Measurements from ENCODE around the gene HERC5.
"Not testable (repeated sequence)": the region's sequence is repeated elsewhere in the genome, so short reads cannot be mapped to it uniquely, and the experiment has no call there.

The HERC5 gene

DNA sequence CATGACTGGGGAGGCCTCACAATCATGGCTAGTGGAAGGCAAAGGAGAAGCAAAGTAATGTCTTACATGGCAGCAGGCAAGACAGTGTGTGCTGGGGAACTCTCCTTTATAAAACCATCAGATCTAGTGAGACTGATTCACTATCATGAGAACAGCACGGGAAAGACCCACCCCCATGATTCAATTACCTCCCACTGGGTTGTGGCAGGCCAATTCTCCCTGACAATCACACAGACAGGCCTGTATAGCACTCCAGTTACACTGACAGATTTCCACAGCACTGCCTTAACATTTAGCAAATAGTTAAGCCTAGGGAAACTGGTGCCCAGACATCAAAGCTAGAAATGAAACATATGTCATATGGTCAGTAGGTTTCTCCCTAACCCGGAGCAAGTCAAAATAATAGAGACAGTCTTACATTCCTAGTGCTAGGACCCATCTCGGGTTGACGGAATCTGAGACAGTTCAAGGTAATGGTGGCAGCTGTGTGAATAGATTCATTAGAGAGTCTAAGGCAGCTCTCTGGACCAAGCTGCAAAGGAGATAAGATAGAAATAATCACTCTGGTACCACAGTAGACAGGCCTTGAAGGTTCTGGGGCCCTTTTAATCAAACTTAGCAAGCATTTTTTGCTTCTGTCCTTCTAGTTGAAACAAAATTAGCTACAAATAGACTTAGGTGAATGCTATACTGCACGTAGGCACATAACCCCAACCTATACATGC, 9.4 kb upstream of the HERC5 start:
- TF ChIP-seq CTCF (IDR thresholded peaks at IDR 0.05; ENCODE audit: insufficient read depth, low read depth, low read length, missing control alignments) = no peak
- H3K4me3 ChIP-seq (ENCODE audit: low read length) = no peak overlapping the region
- no peak for DNase-seq (ENCODE audit: low read depth)

DNA sequence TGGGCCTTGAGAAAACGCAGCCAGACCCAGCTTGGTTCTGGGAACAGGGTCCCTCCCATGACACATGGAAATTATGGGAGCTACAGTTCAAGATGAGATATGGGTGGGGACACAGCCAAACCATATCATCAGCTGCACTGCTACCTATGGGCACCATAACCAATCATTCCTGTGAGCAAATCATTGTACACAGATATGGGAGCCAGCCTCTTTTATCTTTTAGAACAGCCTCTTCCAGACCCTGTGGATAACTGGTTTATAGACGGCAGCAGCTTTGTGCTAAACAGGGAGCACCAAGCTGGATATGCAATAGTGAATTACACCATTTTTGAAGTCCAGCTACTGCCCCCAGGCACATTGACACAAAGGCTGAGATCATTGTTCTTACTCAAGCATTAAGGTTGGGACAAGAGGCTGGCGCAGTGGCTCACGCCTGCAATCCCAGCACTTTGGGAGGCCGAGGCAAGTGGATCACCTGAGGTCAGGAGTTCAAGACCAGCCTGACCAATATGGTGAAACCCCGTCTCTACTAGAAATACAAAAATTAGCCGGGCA, 8.6 kb upstream of the HERC5 start:
- not testable (repeated sequence) for H3K4me3 ChIP-seq (ENCODE audit: low read length)
- peak; percentile 41 for DNase-seq (ENCODE audit: low read depth)

DNA sequence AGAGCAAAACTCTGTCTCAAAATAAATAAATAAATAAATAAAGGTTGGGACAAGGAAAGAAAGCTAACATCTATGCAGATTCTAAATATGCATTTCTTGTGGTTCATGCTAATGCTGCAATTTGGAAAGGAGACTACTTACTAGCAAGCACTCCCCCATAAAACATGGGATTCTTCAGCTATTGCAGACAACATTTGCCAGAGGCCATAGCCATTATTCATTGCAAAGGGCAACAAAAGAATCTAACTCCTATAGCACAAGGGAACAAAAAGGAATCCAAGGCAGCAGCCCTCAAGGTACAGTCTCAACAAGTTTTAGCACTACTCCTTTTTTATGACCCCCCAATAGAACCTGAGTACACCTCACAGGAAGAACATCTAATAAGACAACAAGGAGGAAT, 8.0 kb upstream of the HERC5 start:
- no peak for DNase-seq (ENCODE audit: low read depth)
- H3K4me3 ChIP-seq (ENCODE audit: low read length) = no peak overlapping the region
- no peak for TF ChIP-seq CTCF (IDR thresholded peaks at IDR 0.05; ENCODE audit: insufficient read depth, low read depth, low read length, missing control alignments)

DNA sequence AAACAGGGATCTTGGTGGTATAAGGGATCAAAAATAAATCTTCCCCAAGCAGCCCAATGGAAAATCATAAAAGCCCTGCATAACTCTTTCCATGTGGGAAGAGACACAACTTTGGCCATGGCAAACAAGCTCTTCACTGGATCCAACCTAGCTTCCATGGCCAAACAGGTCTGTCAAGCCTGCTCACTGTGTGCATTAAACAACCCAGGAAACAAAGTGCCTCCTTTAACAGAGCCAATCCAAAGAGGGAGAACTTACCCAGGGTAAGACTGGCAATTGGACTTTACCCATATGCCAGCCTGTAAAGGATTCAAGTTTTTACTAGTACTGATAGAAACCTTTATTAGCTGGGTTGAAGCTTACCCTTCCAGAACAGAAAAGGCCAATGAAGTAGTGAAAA, 7.6 kb upstream of the HERC5 start:
- DNase-seq (ENCODE audit: low read depth) = peak; percentile 18
- TF ChIP-seq CTCF (IDR thresholded peaks at IDR 0.05; ENCODE audit: insufficient read depth, low read depth, low read length, missing control alignments) = no peak
- H3K4me3 ChIP-seq (ENCODE audit: low read length) = no peak overlapping the region

DNA sequence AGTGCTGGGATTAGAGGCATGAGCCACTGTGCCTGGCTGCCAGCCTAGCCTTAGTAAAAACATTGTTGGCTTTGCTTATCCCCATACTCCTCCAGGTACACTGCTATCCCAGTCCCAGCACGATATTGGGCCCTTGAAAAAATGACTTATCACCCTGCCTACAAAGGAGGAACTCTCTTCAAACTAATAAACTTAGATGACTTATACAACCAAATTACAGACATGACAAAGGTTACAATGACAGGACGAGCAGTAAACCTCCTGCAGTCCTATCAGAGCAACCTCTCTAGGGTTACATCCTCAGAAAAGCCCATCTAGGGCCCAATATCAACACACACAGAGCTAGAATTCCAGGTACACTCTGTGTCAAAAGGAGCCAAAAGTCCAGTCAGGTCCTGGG, 5.7 kb upstream of the HERC5 start:
- H3K4me3 ChIP-seq (ENCODE audit: low read length) = no peak overlapping the region
- no peak for TF ChIP-seq CTCF (IDR thresholded peaks at IDR 0.05; ENCODE audit: insufficient read depth, low read depth, low read length, missing control alignments)
- no peak for DNase-seq (ENCODE audit: low read depth)

GRCh38 chr4:88452912-88453311, 4.0 kb upstream of the HERC5 start:
- no peak overlapping the region for H3K4me3 ChIP-seq (ENCODE audit: low read length)
- no peak for TF ChIP-seq CTCF (IDR thresholded peaks at IDR 0.05; ENCODE audit: insufficient read depth, low read depth, low read length, missing control alignments)
- DNase-seq (ENCODE audit: low read depth) = no peak

DNA sequence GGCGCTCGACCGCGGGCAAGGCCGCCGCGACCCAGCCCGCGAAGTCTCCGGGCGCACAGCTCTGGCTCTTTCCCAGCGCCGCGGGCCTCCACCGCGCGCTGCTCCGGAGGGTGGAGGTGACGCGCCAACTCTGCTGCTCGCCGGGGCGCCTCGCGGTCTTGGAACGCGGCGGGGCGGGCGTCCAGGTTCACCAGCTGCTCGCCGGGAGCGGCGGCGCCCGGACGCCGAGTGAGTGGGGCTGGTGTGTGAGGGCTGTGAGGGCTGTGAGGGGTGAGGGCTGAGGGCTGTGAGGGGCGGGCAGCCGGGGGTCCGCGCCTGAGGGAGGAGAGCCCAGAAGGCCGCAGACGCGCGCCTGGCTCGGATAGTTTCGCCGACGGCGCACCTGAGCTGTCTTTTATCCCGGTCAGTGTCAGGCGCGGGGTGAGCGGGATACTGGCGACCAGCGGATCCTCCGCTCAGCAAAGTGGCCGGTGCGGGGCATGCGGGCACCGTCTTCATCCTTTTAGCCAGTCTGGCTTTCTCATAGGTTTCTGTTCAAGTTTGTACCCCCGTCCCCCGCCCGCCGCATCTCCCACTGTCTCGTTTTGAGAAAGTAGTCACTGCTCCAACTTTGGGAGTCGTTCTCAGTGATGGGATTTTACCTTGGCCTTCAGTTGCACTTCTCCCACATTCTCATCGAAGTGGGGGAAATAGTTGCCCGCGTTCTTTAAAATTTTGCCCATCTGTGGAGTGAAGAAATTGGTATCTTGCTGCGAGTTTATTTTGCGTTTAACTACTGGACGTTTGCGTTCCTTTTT, 586 bp downstream of the HERC5 start:
- DNase-seq (ENCODE audit: low read depth) = peak; percentile 37
- no peak for TF ChIP-seq CTCF (IDR thresholded peaks at IDR 0.05; ENCODE audit: insufficient read depth, low read depth, low read length, missing control alignments)

More for the DNA sequence above, 586 bp downstream of the HERC5 start:
- peak overlapping the region; percentile 65 for H3K4me3 ChIP-seq (ENCODE audit: low read length)

Measured in epithelial cell of esophagus (primary cell).